NCI-H460 (cell line): ENCODE results near the gene RIMS1. TPM values are rescaled to one million over a fixed set of nuclear protein-coding genes. Genes with fewer than 3 reads are reported as not detected.
"Not testable (repeated sequence)": the region's sequence is repeated elsewhere in the genome, so short reads cannot be mapped to it uniquely, and the experiment has no call there.

Experiments
- DNase-seq: peaks from one replicate; pipeline ENCODE4 v3.0.0-alpha.2; 2016; ENCODE audit warnings: low read depth; ENCODE audit errors: extremely low read depth
- total RNA-seq: library from RNA; depleted of rRNA; stranded (reverse); fragments of >200 nt; shearing (Covaris generic); gene quantifications from 2 replicates; pipeline ENCODE4 v1.2.3, GENCODE V29; 2014

The RIMS1 gene
- total RNA-seq, 1 experiment from 2014 or later: 0.02 TPM

GRCh38 chr6:72316675-72317380 lies 430.5 kb downstream of the RIMS1 start:
- no peak for DNase-seq

- no peak for DNase-seq
Observed at GRCh38 chr6:72321788-72322187, 435.4 kb downstream of the RIMS1 start.

- DNase-seq: no peak
Observed at GRCh38 chr6:72322771-72323170, 436.4 kb downstream of the RIMS1 start.

- no peak for DNase-seq
Observed at GRCh38 chr6:72324591-72324990, 438.2 kb downstream of the RIMS1 start.

- DNase-seq: no peak
Observed at GRCh38 chr6:72328775-72329174, 442.4 kb downstream of the RIMS1 start.

GRCh38 chr6:72335203-72335602 lies 448.9 kb downstream of the RIMS1 start:
- DNase-seq: not testable (repeated sequence)

GRCh38 chr6:72348926-72349325 lies 462.6 kb downstream of the RIMS1 start:
- DNase-seq: no peak

- DNase-seq: no peak
Observed at GRCh38 chr6:72350296-72350881, 464.0 kb downstream of the RIMS1 start.

- no peak for DNase-seq
Observed at GRCh38 chr6:72363844-72364740, 477.7 kb downstream of the RIMS1 start.

- DNase-seq: no peak
Observed at GRCh38 chr6:72365773-72366172, 479.4 kb downstream of the RIMS1 start.

GRCh38 chr6:72367439-72367838 lies 481.1 kb downstream of the RIMS1 start:
- DNase-seq: no peak

- no peak for DNase-seq
Observed at GRCh38 chr6:72371473-72371872, 485.1 kb downstream of the RIMS1 start.

- no peak for DNase-seq
Observed at GRCh38 chr6:72374172-72374571, 487.8 kb downstream of the RIMS1 start.

GRCh38 chr6:72374857-72375256 lies 488.5 kb downstream of the RIMS1 start:
- no peak for DNase-seq

- no peak for DNase-seq
Observed at GRCh38 chr6:72376736-72377135, 490.4 kb downstream of the RIMS1 start.

- DNase-seq: no peak
Observed at GRCh38 chr6:72381076-72381475, 494.7 kb downstream of the RIMS1 start.

GRCh38 chr6:72382602-72383529 lies 496.5 kb downstream of the RIMS1 start:
- no peak for DNase-seq

GRCh38 chr6:72386324-72386723 lies 500.0 kb downstream of the RIMS1 start:
- DNase-seq: no peak

- no peak for DNase-seq
Observed at GRCh38 chr6:72389698-72390097, 503.3 kb downstream of the RIMS1 start.

GRCh38 chr6:72390548-72390947 lies 504.2 kb downstream of the RIMS1 start:
- DNase-seq: no peak
